ENCODE results near the gene TNFRSF9.

The TNFRSF9 gene

GRCh38 chr1:7915826-7916500 is 24.7 kb downstream of the TNFRSF9 start:
- DNase-seq, result no peak

DNA sequence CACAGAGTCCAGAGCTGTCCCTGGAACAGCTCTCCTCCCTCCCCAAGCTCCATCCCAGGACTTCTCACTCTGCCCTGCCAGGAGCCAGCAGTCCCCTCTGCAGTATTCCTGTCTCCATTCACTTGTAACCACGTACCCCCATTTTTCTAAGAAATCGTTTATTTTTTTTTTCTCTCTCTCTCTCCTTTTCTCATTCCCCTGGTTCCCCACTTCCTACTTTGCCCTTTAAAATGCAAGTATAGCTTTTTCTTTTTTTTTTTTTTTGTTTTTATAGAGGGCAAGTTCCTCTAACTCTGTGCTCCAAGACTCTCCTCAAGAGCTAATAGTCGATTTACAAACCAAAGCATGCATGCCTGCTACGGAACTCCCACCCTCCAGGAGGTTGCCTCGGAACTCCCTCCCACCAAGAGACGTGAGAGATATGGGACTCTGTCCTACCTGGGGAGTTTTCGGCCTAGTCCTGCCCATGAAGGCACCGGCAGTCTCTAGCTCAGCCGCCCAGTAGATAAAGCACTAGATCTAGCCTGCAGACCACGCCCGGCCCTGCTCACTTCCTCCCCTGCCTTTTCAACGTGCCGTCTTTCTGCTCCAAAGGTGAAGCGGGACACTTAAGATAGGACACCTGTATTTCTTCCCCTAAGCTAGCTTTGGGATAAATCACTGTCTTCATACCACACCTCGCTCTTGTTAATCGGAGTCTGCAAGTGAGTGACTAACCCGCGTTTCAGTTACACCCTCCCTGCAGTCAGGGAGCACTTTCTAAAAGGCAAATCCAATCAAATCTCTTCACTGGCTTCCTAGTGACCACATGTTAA is 27.7 kb downstream of the TNFRSF9 start:
- no peak for DNase-seq

DNA sequence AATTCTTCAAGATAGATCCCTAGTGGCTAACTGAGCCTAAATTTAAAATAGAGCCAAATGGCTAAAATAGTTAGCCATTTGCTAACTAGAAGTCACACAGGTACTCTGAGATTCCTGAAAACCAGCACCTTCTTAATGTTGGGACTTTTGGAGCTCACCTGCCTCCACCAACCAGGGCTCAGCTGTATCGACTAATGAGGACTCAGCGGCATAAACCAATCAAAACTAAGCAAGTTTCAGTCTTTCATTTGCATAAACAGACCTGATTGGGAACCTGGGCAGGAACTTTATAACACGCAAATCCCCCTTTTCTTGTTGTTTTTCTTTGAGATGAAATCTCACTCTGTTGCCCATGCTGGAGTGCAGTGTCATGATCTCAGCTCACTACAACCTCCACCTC is 28.5 kb downstream of the TNFRSF9 start:
- no peak for DNase-seq

DNA sequence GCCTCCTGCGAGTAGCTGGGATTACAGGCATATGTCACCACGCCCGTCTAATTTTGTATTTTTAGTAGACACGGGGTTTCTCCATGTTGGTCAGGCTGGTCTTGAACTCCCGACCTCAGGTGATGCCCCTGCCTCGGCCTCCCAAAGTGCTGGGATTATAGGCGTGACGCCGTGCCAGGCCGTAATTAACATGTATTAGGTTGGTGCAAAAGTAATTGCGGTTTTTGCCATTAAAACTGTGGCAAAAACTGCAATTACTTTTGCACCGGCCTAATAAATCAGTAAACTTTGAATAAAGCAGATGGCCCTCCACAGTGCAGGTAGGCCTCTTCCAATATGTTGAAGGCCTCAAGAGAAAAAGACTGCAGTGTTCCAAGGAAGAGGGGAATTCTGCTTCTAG is 35.4 kb downstream of the TNFRSF9 start:
- DNase-seq, result no peak

DNA sequence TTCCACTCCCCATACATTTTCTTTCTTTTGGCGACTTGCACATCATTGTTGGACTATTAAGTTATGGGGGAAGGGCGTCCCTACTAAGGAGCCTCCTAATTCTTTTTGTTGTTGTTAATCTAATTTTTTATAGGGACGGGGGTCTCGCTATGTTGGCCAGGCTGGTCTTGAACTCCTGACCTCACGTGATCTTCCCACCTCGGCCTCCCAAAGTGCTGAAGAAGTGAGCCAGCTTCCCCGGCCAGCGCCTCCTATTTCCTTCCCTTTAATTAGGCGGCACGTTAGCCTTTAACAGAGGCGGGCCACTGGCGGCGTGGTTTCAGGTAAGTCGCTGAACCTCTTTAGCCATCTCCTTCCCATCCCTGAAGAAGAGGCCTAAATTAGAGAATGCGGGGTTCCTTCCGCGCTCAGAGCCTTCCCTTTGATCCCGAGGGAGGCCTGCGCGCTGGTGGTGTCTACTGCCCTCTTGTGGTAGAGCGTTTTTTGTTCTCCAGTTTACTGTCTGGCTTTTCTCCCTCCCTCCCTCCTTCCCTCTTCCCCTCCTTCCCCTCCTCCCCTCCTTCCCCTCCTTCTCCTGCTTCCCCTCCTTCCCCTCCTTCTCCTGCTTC is 38.1 kb downstream of the TNFRSF9 start:
- DNase-seq, result peak; percentile 27

- no peak for DNase-seq
Observed at GRCh38 chr1:7899741-7900140, 40.9 kb downstream of the TNFRSF9 start.

DNA sequence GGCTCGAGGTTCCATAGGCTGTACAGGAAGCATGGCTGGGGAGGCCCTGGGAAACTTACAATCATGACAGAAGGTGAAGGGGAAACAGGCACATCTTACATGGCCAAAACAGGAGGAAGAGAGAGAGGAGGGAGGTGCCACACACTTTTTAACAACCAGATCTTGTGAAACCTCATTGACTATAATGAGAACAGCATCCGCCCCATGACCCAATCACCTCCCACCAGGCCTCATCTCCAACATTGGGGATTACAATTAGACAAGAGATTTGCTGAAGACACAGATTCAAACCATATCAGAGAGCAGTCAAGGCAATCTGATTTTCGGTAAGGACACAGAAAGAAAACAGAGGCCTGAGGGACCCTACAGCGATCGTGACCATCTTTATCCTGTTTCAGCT is 41.7 kb downstream of the TNFRSF9 start:
- no peak for DNase-seq

DNA sequence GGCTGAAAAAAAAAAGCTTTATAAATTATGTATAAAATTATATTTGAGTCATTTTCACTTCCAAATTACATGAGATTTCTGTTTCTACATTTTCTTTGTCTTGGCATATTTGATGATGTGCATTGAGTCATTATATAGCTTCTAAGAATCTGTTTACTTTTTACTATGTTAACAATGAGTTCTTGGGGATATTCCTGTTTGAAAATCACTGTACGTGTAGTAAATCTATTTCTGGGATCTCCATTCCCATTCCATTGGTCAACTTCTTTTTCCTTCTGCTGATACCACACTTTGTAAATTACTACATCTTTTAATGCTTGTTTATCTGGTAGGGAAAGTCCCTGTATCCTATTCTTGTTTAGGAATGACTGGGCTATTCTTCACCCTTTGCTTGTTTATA is 43.6 kb downstream of the TNFRSF9 start:
- no peak for DNase-seq

DNA sequence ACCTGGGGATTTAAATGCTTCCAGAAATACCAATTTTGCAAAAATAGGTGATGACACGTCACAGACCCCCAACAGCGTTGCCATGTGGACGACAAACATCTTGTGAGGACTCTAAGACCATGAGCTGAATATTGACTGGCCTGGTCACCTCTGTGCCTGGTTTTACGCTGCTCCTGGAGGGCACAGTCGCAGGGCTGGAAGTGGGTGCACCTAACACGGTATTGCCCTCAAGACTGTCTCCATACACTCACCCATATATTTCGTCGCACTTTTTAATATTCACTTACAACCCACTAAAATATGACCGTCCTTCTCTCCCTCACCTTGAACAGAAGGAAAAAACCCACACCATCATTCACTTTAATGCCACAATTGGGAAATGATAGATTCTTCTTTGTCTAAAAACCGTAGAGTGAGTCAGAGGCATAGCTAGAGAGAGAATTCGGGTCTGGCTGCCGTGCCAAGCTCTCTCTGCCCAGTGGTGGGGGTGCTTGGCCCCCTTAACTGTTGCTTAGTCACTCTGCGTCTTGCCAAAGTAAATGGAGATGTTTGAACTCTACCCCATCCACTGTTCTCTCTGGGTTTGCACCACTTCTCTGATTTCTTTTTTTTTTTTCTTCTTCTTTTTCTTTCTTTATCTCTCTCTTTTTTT is 47.0 kb downstream of the TNFRSF9 start:
- no peak for DNase-seq

DNA sequence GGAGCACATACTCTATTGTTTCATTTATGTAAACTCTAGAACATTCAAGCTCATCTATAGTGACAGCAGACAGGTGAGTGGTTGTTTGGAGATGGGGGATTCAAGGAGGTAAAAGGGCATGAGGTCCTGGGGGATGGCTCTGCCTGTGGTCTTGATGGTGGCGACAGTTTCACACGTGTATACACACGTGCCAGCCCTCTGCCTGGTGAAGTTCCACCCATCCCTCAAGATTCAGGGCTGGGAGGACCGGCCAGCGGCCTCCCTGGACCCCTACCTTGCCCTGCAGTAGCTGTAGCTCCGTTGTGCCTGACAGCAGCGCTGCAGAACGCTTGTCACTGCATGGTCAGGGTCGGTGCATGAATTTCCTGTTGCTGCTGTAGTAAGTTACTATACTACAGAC is 48.8 kb downstream of the TNFRSF9 start:
- DNase-seq, result no peak

GRCh38 chr1:7890853-7891252 is 49.8 kb downstream of the TNFRSF9 start:
- no peak for DNase-seq

DNA sequence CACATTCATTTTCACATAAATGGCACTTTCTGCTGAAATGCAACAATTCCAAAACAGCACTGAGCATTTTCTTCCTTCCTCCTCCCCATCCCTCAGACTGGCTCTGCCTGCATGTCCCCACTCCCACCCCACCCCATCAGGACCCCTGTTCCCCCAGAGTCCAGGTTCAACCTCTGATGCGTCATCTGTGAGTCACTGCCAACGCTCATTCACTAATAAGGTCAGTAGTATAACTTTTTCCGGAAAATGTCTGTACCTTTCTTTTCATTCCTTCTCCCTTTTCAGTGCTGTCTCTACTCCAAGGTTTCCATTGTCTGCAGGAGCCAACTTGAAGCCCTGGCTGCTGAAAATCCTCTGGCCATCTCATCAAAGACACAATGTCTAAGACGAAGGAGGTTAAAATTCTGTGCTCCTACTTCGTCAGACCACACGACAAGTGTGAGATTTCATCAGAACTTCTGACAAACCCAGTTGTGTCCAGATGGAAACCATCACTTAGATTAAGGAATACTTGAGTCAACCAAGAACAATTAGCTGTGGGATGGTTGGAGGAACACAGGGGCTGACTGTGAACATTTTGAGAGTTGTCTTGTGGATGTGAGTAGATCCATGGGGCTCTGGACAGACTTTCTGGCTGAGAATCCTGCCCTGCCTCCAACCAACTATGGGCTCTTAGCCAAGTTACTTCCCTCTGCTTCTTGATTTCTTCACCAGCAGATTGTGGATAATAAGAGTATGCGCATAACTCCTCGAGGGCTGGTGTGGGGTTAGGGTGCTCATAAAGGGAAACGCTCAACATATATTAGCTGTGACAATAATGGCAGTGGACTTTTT is 52.2 kb downstream of the TNFRSF9 start:
- no peak for DNase-seq

DNA sequence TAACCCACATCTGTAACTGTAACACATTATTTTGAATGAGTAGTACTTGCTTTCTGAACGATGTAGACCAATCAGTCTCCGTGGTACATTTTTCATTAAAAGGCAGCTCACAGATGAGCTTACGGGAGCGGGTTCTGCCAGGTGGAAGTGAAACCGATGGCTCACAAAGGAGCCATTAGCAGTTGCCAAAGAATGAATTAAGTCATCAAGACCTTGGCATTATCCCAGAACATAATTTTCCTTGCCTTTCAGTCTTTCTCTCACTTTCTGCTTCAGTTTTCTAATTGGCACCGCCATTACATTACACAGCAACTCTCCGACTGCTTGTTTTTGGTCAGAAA is 54.3 kb downstream of the TNFRSF9 start:
- DNase-seq, result no peak

GRCh38 chr1:7885513-7886404 is 54.9 kb downstream of the TNFRSF9 start:
- no peak for DNase-seq

- no peak for DNase-seq
Observed at GRCh38 chr1:7884757-7885156, 55.9 kb downstream of the TNFRSF9 start.

DNA sequence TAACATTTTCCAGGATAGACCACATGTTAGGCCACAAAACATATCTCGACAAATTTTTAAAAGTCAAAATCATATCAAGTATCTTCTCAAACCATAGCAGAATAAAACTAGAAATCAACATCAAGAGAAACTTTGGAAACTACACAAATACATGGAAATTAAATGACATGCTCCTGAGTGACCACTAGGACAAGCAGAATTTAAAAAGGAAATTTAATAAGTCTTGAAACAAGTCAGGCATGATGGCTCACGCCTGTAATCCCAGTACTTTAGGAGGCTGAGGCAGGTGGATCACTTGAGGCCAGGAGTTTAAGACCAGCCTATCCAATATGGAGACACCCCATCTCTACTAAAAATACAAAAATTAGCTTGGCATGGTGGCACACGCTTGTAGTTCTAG is 61.4 kb downstream of the TNFRSF9 start:
- no peak for DNase-seq

DNA sequence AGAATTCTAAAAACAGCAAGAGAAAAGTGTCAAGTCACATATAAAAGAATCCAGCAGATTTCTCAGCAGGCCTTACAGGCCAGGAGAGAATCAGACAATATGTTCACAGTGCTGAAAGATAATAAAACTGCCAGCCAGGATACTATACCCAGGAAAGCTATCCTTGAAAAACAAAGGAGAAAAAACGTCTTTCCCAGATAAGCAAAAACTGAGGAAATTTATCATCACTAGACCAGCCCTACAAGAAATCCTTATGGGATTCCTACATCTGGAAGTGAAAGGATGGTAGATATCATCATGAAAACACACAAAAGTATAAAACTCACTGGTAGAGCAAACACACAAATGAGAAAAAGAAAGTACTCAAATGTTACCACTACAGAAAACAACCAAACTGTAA is 62.6 kb downstream of the TNFRSF9 start:
- no peak for DNase-seq

DNA sequence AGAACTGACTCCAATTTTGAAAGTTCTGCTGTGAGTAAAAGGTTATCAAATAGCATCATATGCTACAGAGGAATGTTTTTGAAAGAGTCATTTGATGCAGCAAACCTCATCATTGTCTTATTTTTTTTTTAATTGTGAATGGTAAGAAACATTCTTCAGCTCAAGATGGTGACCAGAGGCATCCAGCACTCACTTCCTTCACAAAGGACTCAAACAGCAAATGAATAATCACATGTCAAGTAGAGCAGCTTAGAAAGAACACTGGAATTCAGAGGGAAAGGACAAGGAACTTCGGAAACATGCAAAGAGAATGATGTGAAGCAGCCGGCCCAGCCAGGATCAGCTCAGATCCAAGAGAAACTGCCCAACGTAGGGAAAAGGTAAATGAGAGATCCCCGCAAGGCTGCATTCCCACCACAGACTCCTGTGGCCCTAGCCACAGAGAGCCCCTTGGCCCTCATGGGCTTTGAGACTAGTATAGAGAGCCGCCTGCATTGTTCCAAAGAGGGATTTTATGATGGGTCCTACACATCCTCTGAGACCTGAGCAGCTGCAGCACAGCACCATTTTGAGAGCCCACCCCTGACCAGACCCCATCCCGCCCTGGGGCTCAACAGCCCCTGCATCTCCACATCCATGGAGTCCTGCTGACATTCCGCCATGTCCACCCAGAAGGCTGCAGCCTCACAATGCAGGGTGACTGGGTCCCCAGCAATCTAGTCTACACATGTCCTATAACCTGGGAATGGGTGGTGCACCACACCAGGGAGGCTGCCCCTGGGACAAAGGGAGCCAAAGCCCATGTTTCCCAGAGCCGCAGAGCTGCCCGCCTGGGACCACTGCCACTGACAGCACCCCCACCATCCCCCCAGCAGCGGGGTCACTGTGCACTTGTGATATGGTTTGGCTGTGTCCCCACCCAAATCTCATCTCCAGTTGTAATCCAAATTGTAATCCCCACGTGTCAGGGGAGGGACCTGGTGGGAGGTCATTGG is 66.5 kb downstream of the TNFRSF9 start:
- DNase-seq, result no peak

- DNase-seq, result no peak
Observed at GRCh38 chr1:7871136-7871535, 69.5 kb downstream of the TNFRSF9 start.

DNA sequence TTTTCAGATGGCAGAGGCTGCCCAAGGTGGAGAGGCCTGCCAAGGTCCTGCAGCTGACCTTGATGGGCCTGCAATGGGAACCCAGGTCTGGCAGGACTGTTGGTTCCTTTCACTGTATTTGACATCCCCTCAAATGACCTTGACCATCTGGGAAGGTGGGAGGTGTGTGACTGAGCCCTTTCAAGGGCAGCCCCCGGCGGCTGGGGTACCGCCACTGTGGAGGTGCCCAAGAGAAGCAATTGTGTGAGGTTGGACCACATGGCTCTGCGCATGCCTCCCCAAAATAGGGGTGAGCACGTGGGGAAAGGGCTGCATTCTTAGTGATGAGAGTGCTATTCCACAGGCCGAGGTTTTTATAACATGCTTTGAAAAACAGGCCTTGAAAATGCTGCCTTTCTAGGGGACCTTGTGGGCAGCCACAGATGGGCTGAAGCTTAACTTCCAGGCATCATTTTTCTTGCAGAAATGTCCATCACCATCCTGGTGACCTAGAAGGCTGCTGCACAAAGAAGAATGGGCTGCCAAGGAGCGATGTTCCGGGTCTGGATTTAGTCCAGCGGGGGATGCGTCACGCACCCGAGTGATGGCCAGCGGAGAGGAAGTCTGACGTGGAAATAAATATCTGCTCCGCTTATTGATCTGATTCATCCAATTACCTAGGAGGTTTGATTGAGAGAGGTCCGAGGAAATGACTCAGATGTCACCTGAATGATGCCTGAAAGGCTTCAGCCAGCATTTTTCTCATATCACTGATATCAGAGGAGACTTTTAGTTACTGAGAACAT is 71.3 kb downstream of the TNFRSF9 start:
- no peak for DNase-seq

All from NK-92 treated with Interleukin-12 subunit alpha and Interleukin-12 subunit beta, amount 100 ng/mL, for 24 hours (cell line).